Activated CD8-positive, alpha-beta memory T cell treated with anti-CD3 and anti-CD28 coated beads, Interleukin-2, amount 50 U/mL, for 1 hour (primary cell): Measurements from ENCODE around the gene NINJ1.

Experiments used
- DNase-seq: peaks from one replicate; pipeline ENCODE4 v3.0.0-alpha.2; 2020; ENCODE audit errors: extremely low read depth

The NINJ1 gene

DNA sequence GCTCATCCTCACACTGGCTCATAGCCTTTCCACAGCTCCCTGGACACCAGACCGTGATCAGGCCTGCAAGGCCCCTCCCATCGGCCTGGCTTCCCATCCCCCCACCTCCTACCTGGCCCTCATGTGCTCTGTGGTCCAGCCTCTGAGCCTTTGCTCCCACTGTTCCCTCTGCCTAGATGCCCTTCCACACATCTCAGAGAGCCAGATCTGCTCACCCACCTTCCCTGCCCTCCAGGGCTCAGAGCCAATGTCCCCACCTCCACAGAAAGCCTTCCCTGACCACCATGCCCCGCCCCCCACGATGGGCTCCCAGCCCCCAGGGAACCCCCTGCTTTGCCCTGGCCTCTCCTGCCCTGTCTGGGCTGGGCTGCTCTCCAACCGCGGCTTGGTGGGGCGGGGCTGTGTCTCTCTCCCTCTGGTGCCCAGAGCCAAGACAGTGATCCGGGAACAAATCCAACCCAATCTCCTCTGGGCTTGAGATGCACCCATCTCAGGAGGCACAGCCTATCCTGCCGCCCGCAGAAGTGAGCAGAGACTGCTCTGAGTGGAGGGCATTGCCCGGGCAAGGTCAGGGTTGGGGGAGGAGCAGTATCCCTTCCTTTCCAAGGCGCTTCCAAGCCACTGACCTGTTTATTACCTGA, 1.6 kb downstream of the NINJ1 start:
- DNase-seq = no peak

DNA sequence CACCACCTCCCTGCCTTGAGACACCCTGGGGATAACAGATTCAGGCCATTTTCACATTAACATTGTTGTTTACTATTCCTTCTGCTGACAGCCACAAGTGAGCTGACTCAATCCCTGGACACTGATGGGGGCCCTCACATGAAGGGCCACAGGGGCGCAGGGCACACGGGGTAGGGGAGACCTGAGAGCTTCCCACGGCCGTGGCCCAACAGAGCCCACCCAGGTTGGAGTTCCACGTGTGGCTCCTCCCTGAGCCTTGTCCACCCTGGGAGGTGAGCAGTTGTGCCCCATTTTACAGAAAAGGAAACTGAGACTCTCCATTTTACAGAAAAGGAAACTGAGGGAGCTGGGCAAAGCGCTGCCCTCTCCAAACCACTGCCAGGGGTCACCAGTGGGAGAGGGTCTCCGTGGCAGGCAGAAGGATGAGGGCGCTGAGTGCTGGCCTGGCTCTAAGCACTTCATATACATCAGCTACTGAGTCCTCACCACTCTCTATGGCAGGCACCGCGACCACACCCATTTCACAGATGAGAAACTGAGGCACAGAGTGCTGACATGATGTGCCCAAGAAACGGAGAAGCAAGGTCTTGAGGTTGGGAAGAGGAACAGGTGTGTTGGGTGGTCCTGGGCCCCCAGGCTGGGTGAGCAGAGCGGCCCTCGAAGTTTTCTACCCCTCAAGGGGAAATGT, 2.3 kb downstream of the NINJ1 start:
- no peak for DNase-seq

DNA sequence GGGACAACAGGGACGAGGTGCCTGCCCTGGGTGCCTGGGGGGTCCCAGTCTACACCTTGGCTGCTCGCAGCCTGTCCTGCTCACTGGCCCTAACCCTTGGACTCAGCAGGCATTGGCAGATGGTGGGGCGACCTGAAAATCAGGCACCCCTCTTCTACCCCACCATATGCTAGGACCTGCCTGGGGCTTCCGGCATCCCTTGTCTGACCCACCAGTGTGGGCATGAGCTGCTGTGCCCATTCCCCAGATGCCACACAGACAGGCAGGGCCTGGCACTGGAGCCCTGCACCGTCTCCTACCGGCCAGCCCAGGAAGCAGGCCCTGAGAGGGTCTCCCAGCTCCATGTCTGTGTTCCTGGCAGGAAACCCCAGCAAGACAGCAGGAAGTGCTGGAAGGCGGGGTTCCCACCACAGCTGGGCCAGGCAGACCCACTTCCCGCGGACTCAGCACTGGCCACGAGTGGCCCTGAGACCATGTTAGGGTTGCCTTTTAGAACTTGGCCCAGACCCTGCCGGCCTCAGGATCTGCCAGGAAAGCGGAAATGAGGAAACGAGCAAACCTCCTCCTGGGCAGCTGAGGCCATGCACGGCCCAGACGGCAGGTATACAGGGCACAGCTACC, 3.1 kb downstream of the NINJ1 start:
- DNase-seq = no peak

DNA sequence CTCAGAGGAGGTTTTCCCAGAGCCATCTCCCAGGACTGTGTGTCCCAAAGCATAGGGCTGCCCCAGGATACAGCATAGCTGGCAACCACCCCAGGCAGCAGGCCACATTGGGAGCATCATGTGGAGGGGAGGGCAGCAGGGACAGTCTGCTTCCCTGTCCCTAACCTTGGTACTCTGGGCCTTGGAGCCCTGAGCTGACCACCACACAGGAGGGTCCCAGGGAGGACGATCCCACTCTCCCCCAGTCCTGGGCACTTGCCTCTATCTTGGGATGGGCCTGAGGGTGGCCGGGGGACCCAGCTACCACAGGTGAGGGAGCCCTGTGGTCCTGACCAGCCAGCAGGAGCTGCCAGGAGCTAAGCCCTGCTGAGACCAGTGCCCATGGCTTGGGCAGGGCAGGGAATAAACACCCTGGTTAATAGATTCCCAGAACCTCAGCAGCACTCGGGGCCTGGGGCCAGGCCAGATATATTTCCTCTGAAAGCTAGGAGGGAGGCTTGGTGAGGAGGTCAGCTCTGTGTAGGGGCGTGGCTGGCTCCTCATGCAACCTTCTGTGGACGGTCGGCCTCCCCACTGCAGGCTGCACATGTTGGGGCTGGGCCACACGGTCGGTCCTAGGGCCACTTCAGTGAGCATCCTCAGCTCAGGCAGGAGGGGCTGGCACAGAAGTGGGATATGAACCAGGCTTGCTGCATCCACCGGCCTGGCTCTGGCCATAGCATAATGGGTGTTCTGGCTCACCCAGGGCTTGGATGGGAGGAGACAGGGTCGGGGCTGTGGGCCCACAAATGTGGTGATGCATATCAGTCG, 4.2 kb downstream of the NINJ1 start:
- DNase-seq = no peak

DNA sequence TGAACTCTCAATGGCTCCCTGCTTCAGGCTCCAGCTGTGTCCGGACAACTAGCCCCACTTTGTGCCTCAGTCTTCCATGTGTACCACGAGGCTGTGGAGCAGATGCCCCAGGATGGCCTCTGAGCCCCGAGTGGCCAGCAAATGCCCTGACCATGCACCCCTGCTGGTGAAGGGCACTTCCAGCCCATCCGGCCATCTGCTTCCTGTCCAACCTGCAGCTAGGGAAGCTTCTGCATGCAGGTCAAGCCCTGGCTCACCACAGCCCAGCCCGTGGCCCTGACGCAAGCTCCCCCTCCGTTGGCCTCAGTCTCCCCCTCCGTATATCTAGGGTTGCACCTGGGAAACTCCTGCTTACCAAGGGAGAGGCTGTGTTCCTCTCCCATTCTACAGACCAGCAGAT, 4.8 kb downstream of the NINJ1 start:
- DNase-seq = no peak

DNA sequence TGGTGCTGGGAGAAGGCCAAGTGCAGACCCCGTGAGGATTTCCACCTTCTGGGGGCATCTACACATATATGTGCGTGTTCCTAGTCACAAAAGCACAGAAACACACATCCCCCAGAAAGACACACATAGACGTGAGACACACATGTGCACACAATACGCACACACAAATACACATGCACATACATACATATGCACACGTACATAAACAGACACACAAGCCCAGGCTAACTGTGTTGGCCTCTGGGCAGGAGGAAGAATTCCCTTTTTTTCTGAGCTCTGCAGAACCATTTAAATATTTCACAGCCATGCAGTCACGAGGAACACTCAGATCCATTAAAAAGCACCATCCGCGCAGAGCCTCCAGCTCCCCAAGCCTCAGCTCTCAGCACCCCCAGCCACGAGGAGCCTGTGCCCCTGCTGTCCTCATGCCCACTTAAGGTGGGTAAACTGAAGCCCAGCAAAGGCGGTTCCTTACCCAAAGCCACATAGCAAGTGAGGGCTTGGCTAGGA, 5.3 kb downstream of the NINJ1 start:
- DNase-seq = no peak

DNA sequence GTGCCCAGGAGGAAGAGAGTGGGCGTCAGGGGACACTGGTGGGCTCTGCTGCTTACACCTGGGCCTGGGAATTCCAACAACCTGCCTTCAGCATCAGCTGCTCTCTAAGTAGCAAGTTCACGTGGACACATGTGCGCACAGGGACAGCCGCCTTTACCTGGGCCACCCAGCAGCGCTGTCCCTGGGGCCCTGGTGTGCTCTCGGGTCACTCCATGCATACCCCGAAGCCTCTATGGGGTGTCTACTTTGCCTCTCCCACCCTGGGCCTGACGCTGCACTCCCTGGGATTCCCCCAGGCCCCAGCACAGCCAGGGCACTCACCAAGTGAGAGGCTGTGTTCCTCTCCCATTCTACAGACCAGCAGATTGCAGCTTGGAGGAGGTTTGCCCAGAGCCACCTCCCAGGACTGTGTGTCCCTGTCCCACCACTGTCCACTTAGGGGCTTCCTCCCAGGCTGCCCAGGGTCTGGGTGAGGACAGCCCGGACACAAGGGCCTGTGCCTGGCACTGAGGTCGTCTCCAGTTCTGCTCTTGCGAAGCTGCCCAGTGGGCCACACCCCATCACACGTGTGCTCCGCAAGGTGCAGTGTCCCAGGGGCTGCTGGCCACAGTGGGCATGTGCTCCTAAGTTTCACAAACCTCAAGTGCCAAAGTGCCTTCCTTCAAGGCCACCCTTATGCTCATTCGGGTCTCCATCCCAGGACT, 5.9 kb downstream of the NINJ1 start:
- no peak for DNase-seq

DNA sequence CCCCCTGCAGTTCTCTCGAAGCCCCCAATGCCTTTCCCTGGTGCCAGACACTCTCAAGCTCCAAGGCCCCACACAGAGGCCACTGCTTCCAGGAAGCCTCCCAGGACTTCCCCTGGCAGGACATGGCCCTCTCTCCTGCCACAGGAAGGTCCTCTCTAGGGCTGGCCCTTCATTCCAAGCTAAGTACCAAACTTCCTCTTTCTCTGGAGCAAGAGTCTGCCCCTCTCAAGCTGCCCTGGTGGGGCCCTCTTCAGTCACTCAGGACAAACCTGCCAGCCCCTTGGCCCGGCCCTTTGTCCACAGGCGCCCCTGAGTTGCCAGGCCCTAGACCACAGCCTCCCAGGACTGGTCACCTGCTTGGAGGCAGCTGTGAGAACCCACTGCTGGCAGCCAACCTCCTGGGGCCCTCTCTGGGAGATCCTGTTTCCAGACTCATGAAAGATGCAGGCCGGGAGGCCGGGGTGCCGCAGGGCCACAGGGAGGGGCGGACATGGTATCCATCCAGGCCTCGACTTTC, 6.6 kb downstream of the NINJ1 start:
- no peak for DNase-seq

DNA sequence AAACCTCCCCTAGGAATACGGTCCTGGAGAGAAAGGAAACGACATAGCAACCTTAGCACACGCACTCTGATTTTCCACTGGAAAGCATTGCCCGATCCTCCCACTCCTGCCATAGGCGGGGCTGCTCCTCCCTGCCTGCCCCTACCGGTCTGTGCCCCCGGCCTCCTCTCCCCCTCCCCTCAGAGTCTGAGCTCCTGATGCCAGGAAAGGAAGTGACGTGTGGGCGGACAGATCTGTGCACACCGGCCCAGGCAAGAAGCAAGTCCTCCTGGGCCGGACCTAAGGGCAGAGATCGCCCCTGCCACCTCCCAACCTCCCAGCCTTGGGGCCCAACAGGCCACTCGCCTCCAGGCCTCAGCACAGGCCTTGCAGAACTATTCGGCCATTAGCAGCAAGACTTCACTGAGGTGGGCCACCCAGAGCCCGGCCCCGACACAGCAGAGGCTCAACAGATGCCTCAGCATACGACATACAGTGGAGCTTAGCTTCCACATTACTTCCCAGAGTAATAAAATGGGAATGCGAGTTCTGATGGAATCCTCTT, 7.2 kb downstream of the NINJ1 start:
- no peak for DNase-seq

DNA sequence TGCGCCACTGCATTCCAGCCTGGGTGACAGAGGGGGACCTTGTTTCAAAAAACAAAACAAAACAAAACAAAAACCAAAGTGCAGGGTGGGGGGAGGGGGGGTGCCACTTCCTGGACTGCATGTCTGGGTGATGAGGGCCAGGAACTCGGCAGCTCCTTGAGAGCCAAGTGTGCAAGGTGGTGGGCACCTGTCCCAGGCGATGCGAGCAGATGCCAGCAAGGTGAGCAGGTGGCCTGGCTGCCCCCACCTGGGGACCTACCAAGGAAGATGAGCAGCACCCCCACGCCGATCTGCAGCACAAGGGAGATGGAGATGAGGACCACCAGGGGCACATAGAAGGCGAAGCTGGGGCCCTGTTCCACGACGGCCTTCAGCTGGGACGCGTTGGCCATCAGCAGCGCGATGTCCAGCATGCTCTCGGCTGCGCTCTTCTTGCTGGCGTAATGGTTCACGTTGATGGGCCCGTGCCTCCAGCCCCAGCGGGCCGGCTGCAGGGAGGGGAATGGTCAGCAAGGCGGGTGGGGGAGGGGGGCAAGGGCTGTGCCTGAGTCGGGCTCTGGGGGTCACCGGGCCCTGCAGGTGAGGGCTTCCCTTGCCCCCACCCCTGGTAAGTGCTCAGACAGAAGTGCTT, 7.8 kb downstream of the NINJ1 start:
- no peak for DNase-seq

DNA sequence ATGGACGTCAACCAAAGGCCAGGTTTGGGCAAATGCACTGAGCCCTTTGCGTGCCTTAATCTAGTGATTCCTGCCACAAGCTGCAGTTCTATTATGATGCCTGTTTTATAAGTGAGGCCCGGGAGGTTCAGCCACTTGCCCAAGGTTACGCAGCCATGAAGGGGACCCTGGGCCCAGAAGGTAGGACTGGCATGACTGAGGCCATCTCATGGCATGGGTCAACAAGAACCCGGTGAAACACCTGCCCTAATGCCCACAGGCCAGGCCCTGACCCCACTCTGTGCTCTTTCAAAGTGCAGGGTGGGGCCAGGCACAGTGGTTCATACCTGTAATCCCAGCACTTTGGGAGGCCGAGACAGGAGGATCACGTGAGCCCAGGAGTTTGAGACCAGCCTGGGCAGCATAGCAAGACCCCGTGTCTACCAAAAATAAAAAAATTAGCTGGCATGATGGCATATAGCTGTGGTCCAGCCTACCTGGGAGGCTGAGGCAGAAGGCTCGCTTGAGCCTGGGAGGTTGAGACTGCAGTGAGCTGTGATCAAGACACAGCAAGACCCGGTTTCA, 8.6 kb downstream of the NINJ1 start:
- no peak for DNase-seq

DNA sequence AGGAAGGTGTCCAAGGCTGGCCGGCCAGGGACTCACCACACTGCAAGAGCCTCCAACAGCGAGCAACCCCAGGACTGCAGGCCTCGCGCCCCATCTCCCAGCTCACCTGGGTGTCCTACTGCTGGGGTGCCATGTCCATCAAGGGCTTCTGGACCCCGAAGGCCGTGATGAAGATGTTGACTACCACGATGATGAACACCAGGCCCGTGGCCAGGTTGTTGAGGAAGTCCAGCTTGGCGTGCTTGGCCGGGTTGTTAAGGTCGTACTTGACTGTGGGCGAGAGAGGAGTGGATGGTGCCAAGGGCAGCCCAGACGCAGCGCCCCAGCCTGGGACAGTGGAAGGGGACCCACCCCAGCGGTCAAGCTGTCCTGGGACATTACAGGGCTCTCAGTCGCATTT, 9.3 kb downstream of the NINJ1 start:
- DNase-seq = no peak

DNA sequence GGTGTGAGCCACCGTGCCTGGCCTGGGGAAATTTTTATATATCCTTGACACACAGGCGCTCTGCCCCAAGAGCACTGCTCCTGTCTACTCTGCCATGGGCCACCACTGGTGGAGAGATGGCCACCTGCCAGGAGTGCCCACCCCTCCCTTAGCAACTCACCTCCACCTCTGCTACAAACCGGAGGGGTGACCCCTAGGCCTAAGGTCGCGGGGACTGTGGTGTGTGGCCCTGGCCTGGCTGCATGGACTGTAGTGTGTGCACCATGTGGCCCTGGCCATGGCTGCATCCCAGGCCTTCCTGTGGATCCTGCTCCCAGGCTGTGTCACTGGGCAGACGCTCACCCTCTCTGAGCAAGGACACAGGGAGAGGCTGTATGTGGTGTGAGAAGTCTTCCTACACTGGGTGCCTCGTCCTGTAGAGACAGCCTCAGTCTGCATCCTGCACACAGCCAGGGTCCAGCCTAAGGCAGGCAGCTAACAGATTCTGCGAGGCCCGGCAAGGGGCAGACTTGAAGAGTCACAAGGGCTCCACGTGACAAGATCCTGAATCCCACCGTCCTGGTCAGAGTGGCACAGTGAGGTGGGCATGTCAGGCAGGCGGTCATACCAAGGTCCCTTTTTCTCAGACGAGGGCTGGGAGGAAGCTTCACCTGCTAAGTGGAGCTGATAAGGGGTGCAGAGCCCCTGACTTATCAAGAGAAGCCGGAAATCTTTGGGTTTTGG, 10.3 kb downstream of the NINJ1 start:
- DNase-seq = no peak

DNA sequence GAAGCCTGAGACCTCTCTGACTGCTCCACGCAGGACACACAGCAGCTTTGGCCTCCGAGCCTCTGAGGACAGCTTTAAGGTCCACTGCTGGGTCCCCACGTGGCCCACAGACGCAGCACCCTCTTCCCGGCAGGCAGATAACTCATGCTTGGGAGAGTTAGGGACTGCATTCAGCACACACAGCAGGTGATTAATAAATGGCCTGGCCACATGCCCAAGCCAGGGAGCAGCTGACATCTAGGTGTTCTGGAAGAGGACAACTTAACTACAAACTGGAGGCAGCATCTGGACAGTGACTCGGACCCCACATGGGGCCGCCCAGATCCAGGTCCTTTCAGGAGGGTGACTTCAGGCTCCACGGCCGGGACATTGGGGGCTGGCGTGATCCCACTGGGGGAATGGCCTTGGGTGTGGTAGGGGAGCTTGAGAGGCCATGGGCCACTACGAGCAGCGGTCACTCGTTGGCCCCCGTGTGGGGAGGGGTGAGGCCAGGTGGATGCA, 11.3 kb downstream of the NINJ1 start:
- no peak for DNase-seq

DNA sequence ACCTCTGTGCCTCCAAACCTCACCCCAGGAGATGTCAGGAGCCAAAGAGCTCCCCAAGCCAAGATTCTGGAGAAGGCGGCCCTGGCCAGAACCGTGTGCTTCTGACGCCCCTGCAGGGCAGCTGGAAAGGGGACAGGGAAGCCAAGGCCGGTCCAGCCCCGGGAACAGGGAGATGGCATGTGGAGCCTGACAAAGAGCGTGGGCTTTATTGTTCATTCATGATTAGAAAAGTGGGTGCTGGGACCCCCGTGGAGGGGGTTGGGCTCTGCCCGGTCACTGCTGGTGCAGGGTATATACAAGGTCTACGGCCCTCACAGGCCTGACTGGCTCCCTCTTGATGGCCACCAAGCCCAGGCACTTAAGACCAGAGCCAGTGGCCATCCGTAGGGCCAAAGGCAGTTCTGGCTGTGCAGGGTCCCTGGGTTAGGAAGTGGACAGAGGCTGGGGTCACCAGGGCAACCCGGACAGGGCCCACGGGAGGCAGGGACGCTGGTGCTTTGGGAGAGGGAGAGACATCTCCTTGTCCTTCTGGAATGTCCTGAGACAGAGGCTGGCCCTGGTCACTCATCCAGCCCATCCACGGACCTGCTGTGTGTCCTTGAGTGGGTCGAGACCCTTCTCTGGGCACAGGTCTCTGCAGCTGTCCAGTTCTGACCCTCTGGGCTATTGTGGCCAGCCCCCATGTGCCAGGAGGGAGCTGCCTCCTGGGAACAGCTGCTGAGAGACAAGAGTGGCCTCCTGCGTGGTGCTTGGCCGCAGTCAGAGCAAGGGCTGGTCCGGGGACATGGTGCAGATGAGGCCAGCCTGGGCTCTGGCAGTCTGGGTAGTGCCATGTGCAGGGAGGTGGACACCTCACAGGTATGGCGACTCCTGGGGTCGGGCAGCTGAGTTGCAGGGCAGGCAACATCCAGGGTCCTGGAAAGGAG, 12.5 kb downstream of the NINJ1 start:
- DNase-seq = no peak

DNA sequence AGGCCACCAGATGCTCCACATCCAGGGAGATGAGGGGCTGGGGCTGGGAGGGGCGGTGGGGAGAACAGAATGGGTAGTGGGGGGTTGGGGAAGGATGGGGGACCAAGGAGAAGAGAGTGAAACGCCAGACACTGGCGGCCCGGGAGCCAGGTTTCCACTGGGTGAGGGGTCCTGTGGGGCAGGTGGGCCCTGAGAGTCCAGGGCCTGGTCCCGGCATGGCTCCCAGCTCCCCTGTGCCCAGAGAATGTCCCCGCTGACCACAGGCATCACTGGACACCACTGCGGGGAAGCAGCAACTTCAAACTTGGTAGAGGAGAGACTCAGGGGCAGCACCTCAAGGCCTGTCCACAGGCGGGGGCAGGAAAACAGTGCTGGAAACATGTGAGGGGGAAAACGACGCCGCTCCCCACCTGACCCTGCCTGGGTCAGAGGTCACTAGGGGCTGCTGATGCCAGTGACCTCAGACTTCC, 13.2 kb downstream of the NINJ1 start:
- no peak for DNase-seq

DNA sequence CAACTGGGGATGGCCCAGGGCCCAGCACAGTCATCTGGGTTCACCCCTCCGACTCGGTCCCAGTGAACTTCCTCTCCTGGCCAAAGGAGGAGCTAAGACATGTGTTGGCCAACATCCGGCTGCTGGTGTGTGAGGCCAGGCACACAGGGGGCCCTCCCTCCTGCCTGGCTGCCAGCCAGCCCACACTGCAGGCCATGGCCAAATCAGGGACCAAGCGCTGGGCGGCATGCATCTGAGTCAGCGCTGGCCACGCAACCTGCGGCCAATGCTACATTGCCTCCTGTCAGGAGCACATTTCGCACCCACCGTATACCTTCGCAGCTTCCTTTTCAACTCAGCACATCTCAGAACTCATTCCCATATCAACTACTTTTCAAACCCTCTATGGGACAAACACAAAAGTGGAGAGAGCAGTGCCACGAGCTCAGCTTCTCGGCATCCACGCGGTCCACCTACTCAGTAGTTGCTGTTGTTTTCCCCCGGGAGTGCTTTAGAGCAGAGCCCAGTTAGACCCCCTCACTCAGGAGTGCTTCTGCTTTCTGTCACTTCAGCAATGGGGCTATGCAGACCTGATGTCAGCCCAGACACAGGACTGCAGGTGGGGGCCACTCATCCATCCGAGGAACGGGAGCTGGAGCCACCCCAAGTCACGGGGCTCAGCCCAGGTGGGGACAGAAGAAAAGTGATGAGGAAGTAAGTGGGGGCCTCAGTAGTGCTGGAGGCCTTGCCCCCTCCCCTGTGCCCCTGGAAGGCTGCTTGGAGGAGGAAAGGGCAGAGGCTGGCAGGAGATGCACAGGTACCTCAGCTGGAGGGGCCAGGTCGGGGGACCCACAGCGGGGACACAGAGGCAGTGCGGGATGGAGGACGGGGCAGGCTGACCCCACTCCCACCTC, 13.9 kb downstream of the NINJ1 start:
- no peak for DNase-seq

DNA sequence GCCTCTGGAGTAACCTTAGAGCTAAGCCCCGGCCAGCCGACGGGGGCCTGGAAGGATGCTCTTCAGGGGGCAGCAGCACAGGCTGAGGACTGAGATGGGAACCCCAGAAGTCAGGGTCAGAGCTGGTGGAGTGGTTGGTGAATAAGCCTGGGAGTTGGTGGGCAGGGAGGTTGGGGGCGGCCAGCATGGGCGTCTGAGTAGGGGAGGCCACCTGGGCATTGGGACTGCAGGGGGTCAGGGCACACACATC, 14.4 kb downstream of the NINJ1 start:
- DNase-seq = no peak
